ENCODE measurements around the gene PXYLP1.

Gene PXYLP1

GRCh38 chr3:141328286-141329166, 96.9 kb downstream of the PXYLP1 start:
- DNase-seq: no peak

GRCh38 chr3:141330235-141330634, 98.6 kb downstream of the PXYLP1 start:
- DNase-seq: no peak

- DNase-seq: no peak
These were observed 99.2 kb downstream of the PXYLP1 start for GRCh38 chr3:141330718-141331376.

GRCh38 chr3:141331377-141332318, 100.0 kb downstream of the PXYLP1 start:
- DNase-seq: peak; percentile 91

GRCh38 chr3:141332416-141332815, 100.8 kb downstream of the PXYLP1 start:
- DNase-seq: no peak

- no peak for DNase-seq
These were observed 102.4 kb downstream of the PXYLP1 start for GRCh38 chr3:141333836-141334626.

- DNase-seq: no peak
These were observed 103.1 kb downstream of the PXYLP1 start for GRCh38 chr3:141334627-141335250.

- no peak for DNase-seq
These were observed 104.0 kb downstream of the PXYLP1 start for GRCh38 chr3:141335531-141336061.

GRCh38 chr3:141336672-141337522, 105.3 kb downstream of the PXYLP1 start:
- no peak for DNase-seq

- DNase-seq: no peak
These were observed 105.9 kb downstream of the PXYLP1 start for GRCh38 chr3:141337523-141337854.

- DNase-seq: no peak
These were observed 106.4 kb downstream of the PXYLP1 start for GRCh38 chr3:141337991-141338390.

GRCh38 chr3:141338881-141339280, 107.3 kb downstream of the PXYLP1 start:
- DNase-seq: no peak

- DNase-seq: no peak
These were observed 109.9 kb downstream of the PXYLP1 start for GRCh38 chr3:141341536-141341935.

GRCh38 chr3:141342386-141342785, 110.8 kb downstream of the PXYLP1 start:
- no peak for DNase-seq

- DNase-seq: no peak
These were observed 111.5 kb downstream of the PXYLP1 start for GRCh38 chr3:141343077-141343476.

- DNase-seq: no peak
These were observed 112.2 kb downstream of the PXYLP1 start for GRCh38 chr3:141343865-141344271.

All from T1000 (cell line).